CD4-positive, alpha-beta T cell treated with Interleukin-12 subunit alpha and Interleukin-12 subunit beta, for 1 hour (primary cell): ENCODE results near the gene CDK5.

Experiments
- DNase-seq: peaks from one replicate; pipeline ENCODE4 v3.0.0-alpha.2; 2020

Gene CDK5

GRCh38 chr7:151057506-151057988 is at the start of gene CDK5:
CDK5 (minus strand) TSS chr7:151057897; CDS start chr7:151057848, 49 bp downstream.
- no peak for DNase-seq

- DNase-seq = no peak
Measured at GRCh38 chr7:151104411-151105235, 46.9 kb upstream of the CDK5 start.

GRCh38 chr7:151103973-151104372 is 46.3 kb upstream of the CDK5 start:
- no peak for DNase-seq

- no peak for DNase-seq
Measured at GRCh38 chr7:151102991-151103390, 45.3 kb upstream of the CDK5 start.

GRCh38 chr7:151101621-151102396 is 44.1 kb upstream of the CDK5 start:
- no peak for DNase-seq

- no peak for DNase-seq
Measured at GRCh38 chr7:151100921-151101320, 43.2 kb upstream of the CDK5 start.

- DNase-seq = no peak
Measured at GRCh38 chr7:151099486-151100211, 42.0 kb upstream of the CDK5 start.

- DNase-seq = no peak
Measured at GRCh38 chr7:151095828-151096475, 38.3 kb upstream of the CDK5 start.

- DNase-seq = no peak
Measured at GRCh38 chr7:151095123-151095797, 37.6 kb upstream of the CDK5 start.

- no peak for DNase-seq
Measured at GRCh38 chr7:151094675-151095074, 37.0 kb upstream of the CDK5 start.

- no peak for DNase-seq
Measured at GRCh38 chr7:151093748-151094147, 36.1 kb upstream of the CDK5 start.

GRCh38 chr7:151091988-151092387 is 34.3 kb upstream of the CDK5 start:
- DNase-seq = no peak

- no peak for DNase-seq
Measured at GRCh38 chr7:151091431-151091830, 33.7 kb upstream of the CDK5 start.

GRCh38 chr7:151091003-151091402 is 33.3 kb upstream of the CDK5 start:
- DNase-seq = no peak

- no peak for DNase-seq
Measured at GRCh38 chr7:151089893-151090730, 32.4 kb upstream of the CDK5 start.

GRCh38 chr7:151088856-151089699 is 31.4 kb upstream of the CDK5 start:
- DNase-seq = peak; percentile 36

GRCh38 chr7:151088019-151088855 is 30.5 kb upstream of the CDK5 start:
- DNase-seq = no peak

GRCh38 chr7:151087245-151088018 is 29.7 kb upstream of the CDK5 start:
- DNase-seq = peak; percentile 35
